Caco-2 (cell line): ENCODE data around the gene SCAMP4. TPM values are rescaled to one million over a fixed set of nuclear protein-coding genes. Genes with fewer than 3 reads are reported as not detected.

Experiments used
- BruUV-seq: library from RNA; stranded (reverse); fragments of 400-500 nt; replicated peaks from 2 replicates; lab custom pipeline; 2021; lab: Mats Ljungman, UMichigan
- CTCF ChIA-PET: fragments of 300-600 bp; sonication (Branson Sonifier 250); formaldehyde crosslinking; loops from one replicate; lab custom pipeline; 2022; ENCODE audit warnings: antibody characterized with exemption; lab: Charles Lee
- POLR2A ChIA-PET: fragments of 300-600 bp; sonication (Branson Sonifier 250); formaldehyde crosslinking; loops from one replicate; lab custom pipeline; 2022; ENCODE audit warnings: antibody characterized with exemption; lab: Charles Lee
- DNase-seq, 2 experiments: peaks; one replicate each; pipeline versions ENCODE4 v3.0.0 to v3.0.0-alpha.2; 2020 to 2022
- H3K27me3 ChIP-seq: replicated peaks from 2 replicates; pipeline ENCODE4 v1.6.0; 2011; ENCODE audit warnings: low read length; ENCODE audit not compliant: control insufficient read depth, insufficient read depth
- H3K36me3 ChIP-seq: 2 replicates; pipeline ENCODE4 v1.5.1; 2011; ENCODE audit warnings: low read length; ENCODE audit not compliant: control insufficient read depth, insufficient read depth
- H3K4me1 ChIP-seq: fragments of 250-450 bp; sonication (Bioruptor Pico); 2 replicates; pipeline ENCODE4 v1.5.1; 2020; ENCODE audit warnings: mild to moderate bottlenecking
- H3K4me3 ChIP-seq: 2 replicates; pipeline ENCODE4 v1.5.1; 2011; ENCODE audit warnings: low read depth, mild to moderate bottlenecking, control low read depth, low read length
- H3K9me3 ChIP-seq: fragments of 250-450 bp; sonication (Bioruptor Pico); 2 replicates; pipeline ENCODE4 v1.5.1; 2020; ENCODE audit warnings: mild to moderate bottlenecking, moderate library complexity
- H3K27ac Mint-ChIP-seq: one replicate; pipeline ENCODE4 v1.8.0; 2022; ENCODE audit warnings: mixed read lengths; ENCODE audit not compliant: unreplicated experiment
- H3K27me3 Mint-ChIP-seq: one replicate; pipeline ENCODE4 v1.8.0; 2022; ENCODE audit warnings: mixed read lengths; ENCODE audit not compliant: insufficient read depth, unreplicated experiment
- H3K36me3 Mint-ChIP-seq: one replicate; pipeline ENCODE4 v1.8.0; 2022; ENCODE audit warnings: mild to moderate bottlenecking, mixed read lengths; ENCODE audit not compliant: insufficient read depth, unreplicated experiment
- H3K4me1 Mint-ChIP-seq: one replicate; pipeline ENCODE4 v1.8.0; 2022; ENCODE audit warnings: low read depth, mixed read lengths; ENCODE audit not compliant: unreplicated experiment
- H3K4me3 Mint-ChIP-seq: one replicate; pipeline ENCODE4 v1.8.0; 2022; ENCODE audit warnings: mild to moderate bottlenecking, moderate library complexity, mixed read lengths; ENCODE audit not compliant: unreplicated experiment
- H3K9me3 Mint-ChIP-seq: one replicate; pipeline ENCODE4 v1.8.0; 2022; ENCODE audit warnings: mixed read lengths; ENCODE audit not compliant: unreplicated experiment
- CTCF ChIP-seq, 2 experiments: fragments of 200-600 bp in 1 of 2; IDR thresholded peaks; 1 replicate in 1 of 2; 2 replicates in 1 of 2; pipeline versions ENCODE4 v1.5.1 to v1.8.0; 2011 to 2022; ENCODE audit warnings: antibody characterized with exemption in 1 of 2, control low read depth in 1 of 2, inconsistent platforms in 1 of 2, low read depth in 1 of 2, low read length in 1 of 2, mild to moderate bottlenecking in 1 of 2, moderate library complexity in 1 of 2; ENCODE audit not compliant: insufficient read depth in 1 of 2, severe bottlenecking in 1 of 2, unreplicated experiment in 1 of 2
- intact Hi-C: fragments of 100-400 bp; cut with micrococcal nuclease; formaldehyde crosslinking; loops from one replicate; pipeline ENCODE4 v1.10.0; 2022; ENCODE audit not compliant: unreplicated experiment
- total RNA-seq: library from RNA; stranded (reverse); gene quantifications from 2 replicates; pipeline ENCODE4 v1.2.3, GENCODE V29; 2022

SCAMP4 gene
- total RNA-seq, 1 experiment from 2014 or later: 84.1 TPM

GRCh38 chr19:1910177-1910576, 5.0 kb downstream of the SCAMP4 start:
- Mint-ChIP-seq H3K9me3 (no peaks in the 10 kb centered on the region), H3K36me3 (peaks cover 45% of the 10 kb centered on the region), H3K27ac (peak overlapping the region; percentile 32), H3K27me3 (no peaks in the 10 kb centered on the region), H3K4me1 (no peaks in the 10 kb centered on the region), H3K4me3 (no peak overlapping the region)
- ChIA-PET POLR2A (no interaction called here), CTCF (interaction anchor here (0.6 kb wide), 1 partner anchor 11 kb away, joined by 4 read pairs; no protein-coding TSS in a partner anchor)
- H3K9me3 ChIP-seq: no peaks in the 10 kb centered on the region
- H3K27me3 ChIP-seq: no peaks in the 10 kb centered on the region
- no TSS peak for BruUV-seq
- no peak overlapping the region for H3K4me3 ChIP-seq
- H3K36me3 ChIP-seq: 0 out of 2 replicates have a peak, but pooled peaks cover 3% of the 10 kb centered on the region
- DNase-seq: no peak
- intact Hi-C loops: no loop called here
- no peak for TF ChIP-seq CTCF (IDR thresholded peaks at IDR 0.05; ENCODE audit: insufficient read depth in 1 of 2, low read depth in 1 of 2, low read length in 1 of 2, severe bottlenecking in 1 of 2, unreplicated experiment in 1 of 2)
- peaks cover 16% of the 10 kb centered on the region for H3K4me1 ChIP-seq

GRCh38 chr19:1911098-1911497, 5.9 kb downstream of the SCAMP4 start:
- no peaks in the 10 kb centered on the region for H3K4me1 Mint-ChIP-seq
- peaks cover 16% of the 10 kb centered on the region for H3K4me1 ChIP-seq

GRCh38 chr19:1911995-1912394, 6.8 kb downstream of the SCAMP4 start:
- Mint-ChIP-seq H3K36me3 (peaks cover 40% of the 10 kb centered on the region), H3K27me3 (no peaks in the 10 kb centered on the region), H3K4me3 (no peak overlapping the region), H3K4me1 (no peaks in the 10 kb centered on the region), H3K9me3 (no peaks in the 10 kb centered on the region), H3K27ac (no peak overlapping the region)
- TF ChIP-seq CTCF (IDR thresholded peaks at IDR 0.05; ENCODE audit: insufficient read depth in 1 of 2, low read depth in 1 of 2, low read length in 1 of 2, severe bottlenecking in 1 of 2, unreplicated experiment in 1 of 2): no peak
- H3K36me3 ChIP-seq: peaks cover 4% of the 10 kb centered on the region; the same call in 1 of the 2 replicates
- H3K27me3 ChIP-seq: no peaks in the 10 kb centered on the region
- no peaks in the 10 kb centered on the region for H3K9me3 ChIP-seq
- intact Hi-C loops: no loop called here
- POLR2A ChIA-PET: no interaction called here
- peaks cover 13% of the 10 kb centered on the region for H3K4me1 ChIP-seq
- CTCF ChIA-PET: no interaction called here
- no peak overlapping the region for H3K4me3 ChIP-seq
- no TSS peak for BruUV-seq
- no peak for DNase-seq

More at GRCh38 chr19:1911098-1911497, 5.9 kb downstream of the SCAMP4 start:
- POLR2A ChIA-PET: no interaction called here
- H3K9me3 Mint-ChIP-seq: no peaks in the 10 kb centered on the region
- H3K36me3 ChIP-seq: 0 out of 2 replicates have a peak, but pooled peaks cover 3% of the 10 kb centered on the region
- intact Hi-C loops: no loop called here
- no peaks in the 10 kb centered on the region for H3K27me3 ChIP-seq
- DNase-seq: no peak
- no TSS peak for BruUV-seq
- TF ChIP-seq CTCF (IDR thresholded peaks at IDR 0.05; ENCODE audit: insufficient read depth in 1 of 2, low read depth in 1 of 2, low read length in 1 of 2, severe bottlenecking in 1 of 2, unreplicated experiment in 1 of 2): no peak
- H3K27ac Mint-ChIP-seq: no peak overlapping the region
- H3K36me3 Mint-ChIP-seq: peaks cover 43% of the 10 kb centered on the region
- no peaks in the 10 kb centered on the region for H3K9me3 ChIP-seq
- H3K4me3 Mint-ChIP-seq: no peak overlapping the region
- no peak overlapping the region for H3K4me3 ChIP-seq
- CTCF ChIA-PET: interaction anchor here (0.6 kb wide), 1 partner anchor 8 kb away, joined by 4 read pairs; no protein-coding TSS in a partner anchor
- H3K27me3 Mint-ChIP-seq: no peaks in the 10 kb centered on the region
